DOHH2 (cell line): Measurements from ENCODE around the gene FAM20A.
"Not testable (repeated sequence)": the region's sequence is repeated elsewhere in the genome, so short reads cannot be mapped to it uniquely, and the experiment has no call there.

ENCODE experiments used
- H3F3A ChIP-seq: fragments of 200-600 bp; sonication (generic), shearing (Covaris generic); 2 replicates; pipeline ENCODE4 v1.6.0; 2016; ENCODE audit warnings: antibody characterized with exemption, mild to moderate bottlenecking; ENCODE audit not compliant: control insufficient read depth, insufficient read depth
- H3K27ac ChIP-seq: fragments of 200-600 bp; sonication (generic); 2 replicates; pipeline ENCODE4 v1.5.1; 2014; ENCODE audit warnings: low read depth, mild to moderate bottlenecking, low read length, moderate library complexity
- H3K27me3 ChIP-seq: fragments of 200-600 bp; sonication (generic); 2 replicates; pipeline ENCODE4 v1.6.1; 2014; ENCODE audit warnings: mild to moderate bottlenecking, low read length, mixed read lengths; ENCODE audit not compliant: control insufficient read depth
- H3K36me3 ChIP-seq: fragments of 200-600 bp; sonication (generic); 2 replicates; pipeline ENCODE4 v1.6.1; 2014; ENCODE audit warnings: mild to moderate bottlenecking, low read length, moderate library complexity, mixed read lengths; ENCODE audit not compliant: control insufficient read depth
- H3K4me1 ChIP-seq: fragments of 200-600 bp; sonication (generic); 2 replicates; pipeline ENCODE4 v1.6.1; 2014; ENCODE audit warnings: mild to moderate bottlenecking, low read length, mixed read lengths; ENCODE audit not compliant: control insufficient read depth
- H3K4me2 ChIP-seq: fragments of 200-600 bp; sonication (generic); 2 replicates; pipeline ENCODE4 v1.6.0; 2014; ENCODE audit warnings: mild to moderate bottlenecking, low read length, moderate library complexity
- H3K4me3 ChIP-seq: fragments of 200-600 bp; sonication (generic); 2 replicates; pipeline ENCODE4 v1.5.1; 2014; ENCODE audit warnings: mild to moderate bottlenecking, low read length, mixed read lengths
- H3K79me2 ChIP-seq: fragments of 200-600 bp; sonication (generic); 2 replicates; pipeline ENCODE4 v1.6.1; 2014; ENCODE audit warnings: mild to moderate bottlenecking, low read length, mixed read lengths; ENCODE audit not compliant: control insufficient read depth
- H3K9me2 ChIP-seq: fragments of 200-600 bp; sonication (generic); replicated peaks from 2 replicates; pipeline ENCODE4 v1.6.1; 2014; ENCODE audit warnings: mild to moderate bottlenecking, low read length, mixed read lengths; ENCODE audit not compliant: control insufficient read depth
- H3K9me3 ChIP-seq: fragments of 200-600 bp; sonication (generic); 2 replicates; pipeline ENCODE4 v1.6.1; 2014; ENCODE audit warnings: antibody characterized with exemption, low read length, mixed read lengths; ENCODE audit not compliant: control insufficient read depth, insufficient read depth
- H4K20me1 ChIP-seq: fragments of 200-600 bp; sonication (generic); 2 replicates; pipeline ENCODE4 v1.6.0; 2014; ENCODE audit warnings: low read depth, mild to moderate bottlenecking, antibody characterized with exemption, low read length, moderate library complexity; ENCODE audit not compliant: control insufficient read depth, insufficient read depth
- CTCF ChIP-seq: fragments of 200-600 bp; sonication (generic); IDR thresholded peaks from one replicate; pipeline ENCODE4 v1.5.1; 2014; ENCODE audit warnings: antibody characterized with exemption, mild to moderate bottlenecking, low read depth, low read length; ENCODE audit not compliant: poor library complexity, severe bottlenecking
- EZH2phosphoT487 ChIP-seq: fragments of 200-600 bp; sonication (generic); IDR thresholded peaks from 2 replicates; pipeline ENCODE4 v1.6.1; 2017; ENCODE audit warnings: borderline replicate concordance, mild to moderate bottlenecking, antibody characterized with exemption, low read length, moderate library complexity, mixed read lengths

FAM20A gene

GRCh38 chr17:68519911-68520310 is 81.3 kb downstream of the FAM20A start:
- Histone ChIP-seq H3K4me3 (no peak overlapping the region), H3K27me3 (no peaks in the 10 kb centered on the region), H3K79me2 (peaks cover 45% of the 10 kb centered on the region), H3K36me3 (peaks cover 82% of the 10 kb centered on the region), H3K27ac (no peak overlapping the region), H3K9me3 (no peaks in the 10 kb centered on the region), H4K20me1 (no peaks in the 10 kb centered on the region; the same call in 1 of the 2 replicates), H3K4me1 (peaks cover under 1% of the 10 kb centered on the region), H3K4me2 (no peak overlapping the region), H3F3A (no peaks in the 10 kb centered on the region), H3K9me2 (no peaks in the 10 kb centered on the region)
- no peak for TF ChIP-seq EZH2phosphoT487
- TF ChIP-seq CTCF: no peak

- H3K36me3 ChIP-seq: peaks cover 82% of the 10 kb centered on the region
- H3F3A ChIP-seq, H3K27me3 ChIP-seq, H4K20me1 ChIP-seq, H3K4me2 ChIP-seq, H3K27ac ChIP-seq, H3K9me2 ChIP-seq, H3K4me1 ChIP-seq, H3K9me3 ChIP-seq, H3K4me3 ChIP-seq: not testable (repeated sequence)
- H3K79me2 ChIP-seq: peaks cover 54% of the 10 kb centered on the region
Measured at GRCh38 chr17:68519051-68519450, 82.1 kb downstream of the FAM20A start.

DNA sequence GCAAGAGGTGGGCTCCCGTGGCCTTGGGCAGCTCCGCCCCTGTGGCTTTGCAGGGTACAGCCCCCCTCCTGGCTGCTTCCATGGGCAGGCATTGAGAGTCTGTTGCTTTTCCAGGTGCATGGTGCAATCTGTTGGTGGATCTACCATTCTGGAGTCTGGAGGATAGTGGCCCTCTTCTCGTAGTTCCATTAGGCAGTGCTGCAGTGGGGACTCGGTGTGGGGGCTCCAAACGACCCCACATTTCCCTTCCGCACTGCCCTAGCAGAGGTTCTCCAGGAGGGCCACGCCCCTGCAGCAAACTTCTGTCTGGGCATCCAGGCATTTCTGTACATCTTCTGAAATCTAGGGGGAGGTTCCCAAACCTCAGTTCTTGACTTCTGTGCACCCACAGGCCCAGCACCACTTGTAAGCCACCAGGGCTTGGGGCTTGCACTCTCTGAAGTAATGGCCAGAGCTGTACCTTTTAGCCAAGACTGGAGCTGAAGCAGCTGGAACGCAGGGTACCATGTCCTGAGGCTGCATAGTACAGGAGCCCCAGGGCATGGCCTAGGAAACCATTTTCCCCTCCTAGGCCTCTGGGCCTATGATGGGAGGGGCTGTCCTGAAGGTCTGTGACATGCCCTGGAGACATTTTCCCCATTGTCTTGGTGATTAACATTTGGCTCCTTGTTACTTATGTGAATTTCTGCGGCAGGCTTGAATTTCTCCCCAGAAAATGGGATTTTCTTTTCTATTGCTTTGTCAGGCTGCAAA is 82.9 kb downstream of the FAM20A start:
- H3K9me3 ChIP-seq: no peaks in the 10 kb centered on the region
- peaks cover 62% of the 10 kb centered on the region for H3K79me2 ChIP-seq
- no peak overlapping the region for H3K4me2 ChIP-seq
- no peak overlapping the region for H3K4me3 ChIP-seq
- TF ChIP-seq EZH2phosphoT487 (no peak), CTCF (no peak)
- no peak overlapping the region for H3K27ac ChIP-seq
- H3K27me3 ChIP-seq: no peaks in the 10 kb centered on the region
- H3K4me1 ChIP-seq: peaks cover 17% of the 10 kb centered on the region
- H4K20me1 ChIP-seq: peaks cover 16% of the 10 kb centered on the region
- no peaks in the 10 kb centered on the region for H3K9me2 ChIP-seq
- peaks cover 81% of the 10 kb centered on the region for H3K36me3 ChIP-seq
- no peaks in the 10 kb centered on the region for H3F3A ChIP-seq

GRCh38 chr17:68517605-68518004 is 83.6 kb downstream of the FAM20A start:
- peaks cover 20% of the 10 kb centered on the region for H4K20me1 ChIP-seq

More at GRCh38 chr17:68517605-68518004, 83.6 kb downstream of the FAM20A start:
- Histone ChIP-seq H3K4me1 (peaks cover 17% of the 10 kb centered on the region), H3K36me3 (peaks cover 82% of the 10 kb centered on the region), H3K79me2 (peaks cover 68% of the 10 kb centered on the region)
- H3K27ac ChIP-seq, H3K9me3 ChIP-seq, H3K27me3 ChIP-seq, H3K4me2 ChIP-seq, H3K4me3 ChIP-seq, H3K9me2 ChIP-seq, H3F3A ChIP-seq: not testable (repeated sequence)
